ENCODE measurements around the gene KRT7. TPM values are rescaled to one million over a fixed set of nuclear protein-coding genes. Genes with fewer than 3 reads are reported as not detected.

The KRT7 gene
- total RNA-seq, 2 experiments from 2014 or later, result not detected

GRCh38 chr12:52295663-52296062 is 62.6 kb downstream of the KRT7 start:
- H3K4me1 ChIP-seq (ENCODE audit: insufficient read depth, low read length), result no peaks in the 10 kb centered on the region
- ChIA-PET CTCF (no interaction called here), POLR2A (no interaction called here)
- DNase-seq (no peak), ATAC-seq (ENCODE audit: poor library complexity) (no peak)
- Mint-ChIP-seq H3K4me3 (no peak overlapping the region), H3K27ac (no peak overlapping the region), H3K4me1 (ENCODE audit: low read depth) (no peaks in the 10 kb centered on the region), H3K36me3 (ENCODE audit: low read depth) (no peaks in the 10 kb centered on the region), H3K27me3 (peaks cover 25% of the 10 kb centered on the region), H3K9me3 (no peaks in the 10 kb centered on the region)
- H3K27ac ChIP-seq (ENCODE audit: low read depth in 1 of 2, low read length in 2 of 2), result no peak overlapping the region
- no peaks in the 10 kb centered on the region for H3K9me3 ChIP-seq (ENCODE audit: control insufficient read depth in 1 of 2, insufficient read depth in 1 of 2, low read length in 2 of 2)
- intact Hi-C loops (cut with DNase I, micrococcal nuclease), result no loop called here
- TF ChIP-seq CTCF (IDR thresholded peaks at IDR 0.05), result no peak
- no peaks in the 10 kb centered on the region for H3K36me3 ChIP-seq (ENCODE audit: insufficient read depth, low read length)
- no peak overlapping the region for H3K4me3 ChIP-seq (ENCODE audit: low read length)
- H3K27me3 ChIP-seq (ENCODE audit: control insufficient read depth in 1 of 2, insufficient read depth in 2 of 2, low read length in 2 of 2), result peaks cover 0 to 14% of the 10 kb centered on the region in 2 experiments

- ATAC-seq (ENCODE audit: poor library complexity) (no peak), DNase-seq (peak in 1 of 14 experiments; percentile 7)
- Histone ChIP-seq H3K4me3 (ENCODE audit: low read length) (no peak overlapping the region), H3K36me3 (ENCODE audit: insufficient read depth, low read length) (no peaks in the 10 kb centered on the region), H3K4me1 (ENCODE audit: insufficient read depth, low read length) (no peaks in the 10 kb centered on the region), H3K27ac (ENCODE audit: low read depth in 1 of 2, low read length in 2 of 2) (no peak overlapping the region), H3K9me3 (ENCODE audit: control insufficient read depth in 1 of 2, insufficient read depth in 1 of 2, low read length in 2 of 2) (no peaks in the 10 kb centered on the region), H3K27me3 (ENCODE audit: control insufficient read depth in 1 of 2, insufficient read depth in 2 of 2, low read length in 2 of 2) (peaks cover 0 to 14% of the 10 kb centered on the region in 2 experiments)
- intact Hi-C loops (cut with DNase I, micrococcal nuclease), result no loop called here
- ChIA-PET CTCF (no interaction called here), POLR2A (no interaction called here)
- Mint-ChIP-seq H3K4me3 (no peak overlapping the region), H3K4me1 (ENCODE audit: low read depth) (no peaks in the 10 kb centered on the region), H3K36me3 (ENCODE audit: low read depth) (no peaks in the 10 kb centered on the region), H3K9me3 (no peaks in the 10 kb centered on the region), H3K27me3 (peaks cover 21% of the 10 kb centered on the region), H3K27ac (no peak overlapping the region)
- TF ChIP-seq CTCF (IDR thresholded peaks at IDR 0.05), result no peak
Measured at GRCh38 chr12:52296572-52297215, 63.7 kb downstream of the KRT7 start.

Other genes with a start within 250 kb of the KRT7 start
- 100 to 1,000 TPM; 495 to 525 TPM for gene TAMALIN, start 226.3 kb upstream of the KRT7 start, total RNA-seq
- 10 to 100 TPM; 67.0 to 79.2 TPM for gene NR4A1, start 181.8 kb upstream of the KRT7 start, total RNA-seq
- 10 to 100 TPM; 20.6 to 20.9 TPM for gene ATG101, start 163.3 kb upstream of the KRT7 start, total RNA-seq
- not detected for gene SMIM41, start 153.5 kb upstream of the KRT7 start, total RNA-seq
- not detected for gene KRT80, start 41.2 kb upstream of the KRT7 start, total RNA-seq
- gene KRT86, start 41.4 kb downstream of the KRT7 start, total RNA-seq, result not detected
- gene KRT81, start 58.3 kb downstream of the KRT7 start, total RNA-seq, result not detected
- gene KRT83, start 88.2 kb downstream of the KRT7 start, total RNA-seq, result not detected
- not detected for gene KRT85, start 134.2 kb downstream of the KRT7 start, total RNA-seq
- gene KRT84, start 152.4 kb downstream of the KRT7 start, total RNA-seq, result not detected
- gene KRT82, start 173.1 kb downstream of the KRT7 start, total RNA-seq, result not detected
- not detected for gene KRT75, start 201.1 kb downstream of the KRT7 start, total RNA-seq
- gene KRT6B, start 218.9 kb downstream of the KRT7 start, total RNA-seq, result not detected
- not detected for gene KRT6C, start 240.6 kb downstream of the KRT7 start, total RNA-seq

All from CD4-positive, alpha-beta T cell (primary cell).